H1 (cell line): ENCODE measurements around the gene CTDP1. TPM values are rescaled to one million over a fixed set of nuclear protein-coding genes. Genes with fewer than 3 reads are reported as not detected.

ENCODE experiments used
- CBX5 ChIP-seq: fragments of 300-800, 300-1000 bp; sonication (generic); IDR thresholded peaks from 2 replicates; pipeline ENCODE4 v1.7.1; 2016; ENCODE audit warnings: antibody characterized with exemption, low read length, low read depth
- CHD2 ChIP-seq: IDR thresholded peaks from 2 replicates; pipeline ENCODE4 v1.6.1; 2012; ENCODE audit warnings: low read length, improper control_type of control experiment
- polyA plus RNA-seq, 7 experiments: library from polyadenylated mRNA; depleted of rRNA in 3 of 7; stranded (reverse) in 5 of 7; unstranded in 2 of 7; fragments of >200 nt in 5 of 7; fragments of 200-250 nt in 2 of 7; gene quantifications; 1 replicate in 5 of 7; 2 replicates in 1 of 7; 4 replicates in 1 of 7; pipeline versions ENCODE4 v1.2.1 to v1.2.3, GENCODE V29; 2011 to 2013; ENCODE audit warnings: missing spikeins in 2 of 7, mixed read lengths in 2 of 7
- total RNA-seq: library from RNA; stranded (reverse); fragmentation: NEBNext Ultra II Directional; extraction: Animal tissue kit (Norgen Biotek cat#: 25700); gene quantifications from 2 replicates; pipeline ENCODE4 v1.2.1, GENCODE V29; 2021
- TF ChIP-seq, protein P1 (sequence below): IDR thresholded peaks from 2 replicates; pipeline ENCODE4 v1.6.1; 2011; ENCODE audit warnings: low read length, improper control_type of control experiment

Gene CTDP1
- total and polyA plus RNA-seq, 2 of the 8 experiments (the other 6 are each of a cell fraction or from before 2014, with no cell fraction given) = 16.6 to 37.0 TPM

DNA sequence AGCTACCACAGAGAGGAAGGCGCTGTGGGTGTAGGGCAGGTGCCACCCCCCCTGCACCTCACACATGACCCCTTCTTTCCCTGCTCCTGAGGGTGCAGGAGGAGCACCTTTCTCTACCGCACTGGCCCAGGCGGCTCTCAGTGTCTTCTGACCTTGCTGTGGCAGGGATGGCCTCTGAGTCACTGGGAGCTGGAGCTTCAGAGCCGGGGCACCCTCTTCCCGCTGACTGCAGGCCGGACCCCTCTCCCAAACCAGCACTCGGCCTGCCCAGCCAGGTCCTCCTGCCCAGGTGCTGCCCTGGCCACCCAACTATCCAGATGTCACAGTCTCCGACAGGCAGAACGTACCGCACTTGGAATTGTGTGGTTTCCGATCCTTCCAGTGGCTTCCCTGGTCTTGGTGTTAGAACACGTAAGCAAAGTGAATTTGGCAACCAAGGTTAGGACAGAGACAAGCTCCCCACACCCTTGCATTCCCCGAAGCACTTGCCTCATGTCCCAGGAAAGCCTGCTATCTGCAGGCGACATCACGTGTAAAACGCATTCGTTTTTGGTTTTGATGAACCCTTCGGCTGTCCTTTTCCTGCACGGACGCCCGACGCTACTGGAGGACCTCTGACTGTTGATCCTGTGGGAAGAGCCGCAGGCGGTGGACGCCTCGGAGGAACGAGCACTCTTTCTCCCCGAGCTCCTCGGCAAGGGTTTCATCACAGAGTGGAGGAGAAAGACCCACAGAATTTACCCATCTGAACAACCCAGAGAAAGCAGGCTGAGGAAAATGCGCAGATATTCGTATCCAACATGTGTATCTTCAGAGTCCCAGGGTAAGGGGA, 93.5 kb downstream of the CTDP1 start (continued):
- TF ChIP-seq, protein P1, sequence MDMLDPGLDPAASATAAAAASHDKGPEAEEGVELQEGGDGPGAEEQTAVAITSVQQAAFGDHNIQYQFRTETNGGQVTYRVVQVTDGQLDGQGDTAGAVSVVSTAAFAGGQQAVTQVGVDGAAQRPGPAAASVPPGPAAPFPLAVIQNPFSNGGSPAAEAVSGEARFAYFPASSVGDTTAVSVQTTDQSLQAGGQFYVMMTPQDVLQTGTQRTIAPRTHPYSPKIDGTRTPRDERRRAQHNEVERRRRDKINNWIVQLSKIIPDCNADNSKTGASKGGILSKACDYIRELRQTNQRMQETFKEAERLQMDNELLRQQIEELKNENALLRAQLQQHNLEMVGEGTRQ = no peak
- TF ChIP-seq CHD2 = no peak
- no peak for TF ChIP-seq CBX5
